Subcutaneous abdominal adipose tissue (tissue), 5 donors: ENCODE data around the gene FNDC1.

ENCODE experiments used
- H3K27ac ChIP-seq: one replicate; pipeline ENCODE4 v1.7.0; 2013; ENCODE audit warnings: low read depth, mild to moderate bottlenecking, inconsistent platforms, low read length, moderate library complexity
- H3K27me3 ChIP-seq, 5 donors: one replicate each; pipeline ENCODE4 v1.7.0; 2013; ENCODE audit warnings: low read length in 5 of 5, inconsistent platforms in 1 of 5; ENCODE audit not compliant: control insufficient read depth in 5 of 5, insufficient read depth in 4 of 5
- H3K36me3 ChIP-seq, 5 donors: one replicate each; pipeline ENCODE4 v1.7.0; 2013; ENCODE audit warnings: low read length in 5 of 5; ENCODE audit not compliant: control insufficient read depth in 5 of 5, insufficient read depth in 5 of 5
- H3K4me1 ChIP-seq, 5 donors: one replicate each; pipeline ENCODE4 v1.7.0; 2013; ENCODE audit warnings: low read length in 5 of 5, mild to moderate bottlenecking in 3 of 5, moderate library complexity in 1 of 5; ENCODE audit not compliant: control insufficient read depth in 5 of 5, insufficient read depth in 5 of 5
- H3K4me3 ChIP-seq, 5 donors: one replicate each; pipeline ENCODE4 v1.7.0; 2013; ENCODE audit warnings: low read length in 5 of 5, low read depth in 1 of 5
- H3K9ac ChIP-seq, 5 donors: one replicate each; pipeline ENCODE4 v1.7.0; 2013; ENCODE audit warnings: low read length in 5 of 5, mild to moderate bottlenecking in 4 of 5, moderate library complexity in 3 of 5
- H3K9me3 ChIP-seq, 5 donors: one replicate each; pipeline ENCODE4 v1.7.0; 2013; ENCODE audit warnings: low read length in 5 of 5; ENCODE audit not compliant: control insufficient read depth in 5 of 5
- donor health status: healthy.
- donor health status: healthy.
- donor health status: healthy.
- donor health status: healthy.
- donor health status: healthy.

FNDC1 gene

DNA sequence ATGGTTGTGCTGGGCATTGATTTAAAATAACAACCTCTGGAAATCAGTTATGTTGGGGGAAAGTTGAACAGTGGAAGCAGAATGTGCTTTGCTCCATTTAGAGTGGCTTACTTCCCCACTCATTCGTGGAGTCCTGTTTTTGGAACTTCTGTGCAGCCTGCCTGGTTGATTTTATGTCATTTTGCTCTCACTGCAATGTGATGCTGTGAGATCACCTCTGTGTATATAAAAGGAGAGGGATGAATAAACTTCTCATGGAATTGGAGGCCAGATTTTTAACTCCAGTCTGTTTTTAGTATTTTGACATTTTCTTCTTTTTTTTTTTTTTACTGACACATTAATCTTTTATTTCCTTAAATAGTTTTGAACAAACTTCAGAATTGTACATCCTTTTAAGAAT is 139.0 kb downstream of the FNDC1 start:
- Histone ChIP-seq H3K4me1 (peaks cover 0 to 54% (median 45%) of the 10 kb centered on the region in 5 donors), H3K36me3 (no peaks in the 10 kb centered on the region)

DNA sequence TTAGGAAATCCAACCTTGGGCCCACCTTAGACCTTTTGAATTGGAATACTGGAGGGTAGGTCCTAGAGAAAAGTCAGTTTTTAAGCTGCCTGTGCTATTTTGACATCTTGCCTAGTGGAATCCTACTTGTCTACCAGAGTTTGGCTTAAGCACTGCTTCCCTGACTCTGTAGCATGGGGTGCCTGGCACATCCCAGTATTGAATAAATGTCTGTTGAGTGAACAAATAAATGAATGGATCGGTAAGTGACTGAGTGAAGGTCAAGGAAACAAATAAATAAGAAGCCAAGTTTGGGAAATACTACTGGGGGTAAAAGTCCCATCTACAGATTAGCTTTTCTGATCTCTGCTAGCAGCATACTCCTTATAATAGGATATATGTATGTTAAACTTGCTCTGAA is 140.5 kb downstream of the FNDC1 start:
- Histone ChIP-seq H3K4me1 (peaks cover 0 to 54% (median 45%) of the 10 kb centered on the region in 5 donors), H3K27me3 (no peaks in the 10 kb centered on the region), H3K9ac (no peak overlapping the region), H3K4me3 (no peak overlapping the region), H3K36me3 (no peaks in the 10 kb centered on the region), H3K27ac (no peak overlapping the region), H3K9me3 (no peaks in the 10 kb centered on the region)

More for the DNA sequence above, 139.0 kb downstream of the FNDC1 start:
- Histone ChIP-seq H3K27ac (peak overlapping the region; percentile 80), H3K9me3 (no peaks in the 10 kb centered on the region), H3K4me3 (no peak overlapping the region), H3K9ac (no peak overlapping the region), H3K27me3 (no peaks in the 10 kb centered on the region)

- peak overlapping the region; percentile 59 for H3K27ac ChIP-seq
- no peak overlapping the region for H3K4me3 ChIP-seq
- no peaks in the 10 kb centered on the region for H3K36me3 ChIP-seq
- H3K27me3 ChIP-seq, result no peaks in the 10 kb centered on the region
- H3K4me1 ChIP-seq, result peaks cover 0 to 39% (median 35%) of the 10 kb centered on the region in 5 donors
- no peak overlapping the region for H3K9ac ChIP-seq
- no peaks in the 10 kb centered on the region for H3K9me3 ChIP-seq
Observed at GRCh38 chr6:159311618-159312017, 142.4 kb downstream of the FNDC1 start.

- Histone ChIP-seq H3K4me3 (no peak overlapping the region), H3K27me3 (no peaks in the 10 kb centered on the region), H3K36me3 (no peaks in the 10 kb centered on the region), H3K9ac (no peak overlapping the region), H3K27ac (peak overlapping the region; percentile 59), H3K4me1 (peaks cover 0 to 33% (median 29%) of the 10 kb centered on the region in 5 donors), H3K9me3 (no peaks in the 10 kb centered on the region)
Observed at GRCh38 chr6:159312206-159312605, 143.0 kb downstream of the FNDC1 start.

- Histone ChIP-seq H3K4me1 (peaks cover 0 to 26% (median 21%) of the 10 kb centered on the region in 5 donors), H3K27me3 (no peaks in the 10 kb centered on the region), H3K9me3 (no peaks in the 10 kb centered on the region), H3K27ac (no peak overlapping the region), H3K36me3 (no peaks in the 10 kb centered on the region), H3K9ac (no peak overlapping the region), H3K4me3 (no peak overlapping the region)
Observed at GRCh38 chr6:159313018-159313417, 143.8 kb downstream of the FNDC1 start.

DNA sequence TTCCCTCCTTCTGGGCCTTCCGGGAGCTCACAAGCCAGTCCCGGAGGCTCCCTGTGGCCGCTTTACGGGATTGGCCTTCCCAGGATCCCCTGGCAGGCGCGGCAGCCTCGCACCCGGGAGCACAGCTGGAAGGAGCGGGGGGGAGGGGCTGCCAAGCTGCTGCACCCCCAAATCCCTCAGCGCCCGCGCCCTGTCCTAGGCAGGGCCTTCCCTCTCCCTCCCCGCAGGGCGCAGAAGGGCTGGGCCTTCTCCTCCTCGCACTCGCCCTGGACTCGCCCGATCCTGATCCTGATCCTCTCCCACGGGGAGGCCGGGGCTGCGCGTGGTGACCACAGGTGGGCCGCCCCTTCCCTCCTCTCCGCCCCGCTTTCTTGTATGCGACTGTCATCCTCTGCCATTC is 146.4 kb downstream of the FNDC1 start:
- H3K27ac ChIP-seq, result no peak overlapping the region
- no peaks in the 10 kb centered on the region for H3K36me3 ChIP-seq
- H3K27me3 ChIP-seq, result no peaks in the 10 kb centered on the region
- peaks cover 0 to 20% (median 15%) of the 10 kb centered on the region in 5 donors for H3K4me1 ChIP-seq
- no peak overlapping the region for H3K4me3 ChIP-seq
- H3K9me3 ChIP-seq, result no peaks in the 10 kb centered on the region
- no peak overlapping the region for H3K9ac ChIP-seq

- Histone ChIP-seq H3K4me3 (no peak overlapping the region), H3K27ac (no peak overlapping the region), H3K4me1 (peaks cover 0 to 5% (median 0%) of the 10 kb centered on the region in 5 donors), H3K27me3 (no peaks in the 10 kb centered on the region), H3K9me3 (no peaks in the 10 kb centered on the region), H3K9ac (no peak overlapping the region), H3K36me3 (no peaks in the 10 kb centered on the region)
Observed at GRCh38 chr6:159317430-159317829, 148.2 kb downstream of the FNDC1 start.

- no peak overlapping the region for H3K4me3 ChIP-seq
- no peak overlapping the region for H3K9ac ChIP-seq
- H3K9me3 ChIP-seq, result no peaks in the 10 kb centered on the region
- no peaks in the 10 kb centered on the region for H3K36me3 ChIP-seq
- H3K27me3 ChIP-seq, result no peaks in the 10 kb centered on the region
- H3K4me1 ChIP-seq, result peaks cover 0 to 11% (median 0%) of the 10 kb centered on the region in 5 donors
- H3K27ac ChIP-seq, result no peak overlapping the region
Observed at GRCh38 chr6:159321267-159321666, 152.1 kb downstream of the FNDC1 start.
